Adrenal gland (tissue), 5 donors: Measurements from ENCODE around the gene NPSR1.

Experiments
- POLR2A ChIP-seq, 2 donors: fragments of 450-650 bp; IDR thresholded peaks; one replicate each; pipeline ENCODE4 v1.6.1; 2017; ENCODE audit warnings: antibody characterized with exemption in 2 of 2, mild to moderate bottlenecking in 2 of 2, moderate library complexity in 1 of 2
- TF ChIP-seq, protein P1 (sequence below), 6 experiments: fragments of 450-650 bp in 4 of 6; fragments of 200-600 bp in 2 of 6; sonication (generic) in 1 of 6; IDR thresholded peaks; 1 replicate in 5 of 6; 2 replicates in 1 of 6; pipeline versions ENCODE4 v1.5.1 to v1.8.0; 2016 to 2021; ENCODE audit warnings: antibody characterized with exemption in 6 of 6, mild to moderate bottlenecking in 2 of 6, moderate library complexity in 1 of 6
- donor health status: DM: no; HTN: no; CAD: no.

DNA sequence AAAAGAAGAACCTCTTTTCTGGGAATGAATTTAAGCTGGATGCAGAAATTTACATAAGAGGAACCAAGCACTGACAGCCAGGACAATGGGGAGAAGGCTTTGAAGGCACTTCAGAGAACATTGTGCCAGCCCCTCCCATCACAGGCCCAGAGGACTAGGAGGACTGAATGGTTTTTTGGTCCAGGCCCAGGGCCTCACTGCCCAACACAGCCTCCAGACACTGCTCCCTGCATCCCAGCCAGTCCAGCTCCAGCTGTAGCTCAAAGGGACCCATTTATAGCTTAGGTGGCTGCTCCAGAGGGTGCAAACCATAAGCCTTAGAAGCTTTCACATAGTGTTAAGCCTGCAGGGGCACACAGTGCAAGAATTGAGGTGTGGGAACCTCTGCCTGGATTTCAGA is 237.2 kb downstream of the NPSR1 start:
- TF ChIP-seq, protein P1, sequence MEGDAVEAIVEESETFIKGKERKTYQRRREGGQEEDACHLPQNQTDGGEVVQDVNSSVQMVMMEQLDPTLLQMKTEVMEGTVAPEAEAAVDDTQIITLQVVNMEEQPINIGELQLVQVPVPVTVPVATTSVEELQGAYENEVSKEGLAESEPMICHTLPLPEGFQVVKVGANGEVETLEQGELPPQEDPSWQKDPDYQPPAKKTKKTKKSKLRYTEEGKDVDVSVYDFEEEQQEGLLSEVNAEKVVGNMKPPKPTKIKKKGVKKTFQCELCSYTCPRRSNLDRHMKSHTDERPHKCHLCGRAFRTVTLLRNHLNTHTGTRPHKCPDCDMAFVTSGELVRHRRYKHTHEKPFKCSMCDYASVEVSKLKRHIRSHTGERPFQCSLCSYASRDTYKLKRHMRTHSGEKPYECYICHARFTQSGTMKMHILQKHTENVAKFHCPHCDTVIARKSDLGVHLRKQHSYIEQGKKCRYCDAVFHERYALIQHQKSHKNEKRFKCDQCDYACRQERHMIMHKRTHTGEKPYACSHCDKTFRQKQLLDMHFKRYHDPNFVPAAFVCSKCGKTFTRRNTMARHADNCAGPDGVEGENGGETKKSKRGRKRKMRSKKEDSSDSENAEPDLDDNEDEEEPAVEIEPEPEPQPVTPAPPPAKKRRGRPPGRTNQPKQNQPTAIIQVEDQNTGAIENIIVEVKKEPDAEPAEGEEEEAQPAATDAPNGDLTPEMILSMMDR (IDR thresholded peaks at IDR 0.05) = no peak
- TF ChIP-seq POLR2A (IDR thresholded peaks at IDR 0.05) = no peak
